GM04503 (cell line): Measurements from ENCODE around the gene PGM2.

Experiments used
- DNase-seq: peaks from one replicate; pipeline ENCODE4 v3.0.0-alpha.2; 2012; ENCODE audit warnings: low read depth

The PGM2 gene

GRCh38 chr4:37902738-37903693 lies 76.5 kb downstream of the PGM2 start:
- no peak for DNase-seq

DNA sequence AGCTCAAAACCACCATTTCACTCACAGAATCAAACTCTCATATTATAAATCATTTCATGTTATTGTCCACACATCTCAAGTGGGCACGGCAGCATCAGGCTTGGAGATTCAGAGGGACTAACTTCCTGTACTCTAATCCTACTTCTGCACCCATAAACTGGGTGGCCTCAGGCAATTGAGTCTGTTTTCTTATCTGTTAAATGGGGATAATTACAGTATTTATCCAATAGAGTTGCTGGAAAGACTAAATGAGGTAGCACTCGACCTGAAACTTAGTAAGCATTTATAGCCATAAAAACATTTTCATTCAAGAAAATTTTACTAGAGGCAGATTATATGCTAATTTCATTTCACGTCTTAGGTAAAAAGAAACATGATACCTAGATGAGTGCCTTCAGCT lies 77.4 kb downstream of the PGM2 start:
- no peak for DNase-seq

- no peak for DNase-seq
Observed at GRCh38 chr4:37904824-37905223, 78.3 kb downstream of the PGM2 start.

GRCh38 chr4:37905533-37906169 lies 79.2 kb downstream of the PGM2 start:
- no peak for DNase-seq

GRCh38 chr4:37908488-37909331 lies 82.2 kb downstream of the PGM2 start:
- DNase-seq = no peak

DNA sequence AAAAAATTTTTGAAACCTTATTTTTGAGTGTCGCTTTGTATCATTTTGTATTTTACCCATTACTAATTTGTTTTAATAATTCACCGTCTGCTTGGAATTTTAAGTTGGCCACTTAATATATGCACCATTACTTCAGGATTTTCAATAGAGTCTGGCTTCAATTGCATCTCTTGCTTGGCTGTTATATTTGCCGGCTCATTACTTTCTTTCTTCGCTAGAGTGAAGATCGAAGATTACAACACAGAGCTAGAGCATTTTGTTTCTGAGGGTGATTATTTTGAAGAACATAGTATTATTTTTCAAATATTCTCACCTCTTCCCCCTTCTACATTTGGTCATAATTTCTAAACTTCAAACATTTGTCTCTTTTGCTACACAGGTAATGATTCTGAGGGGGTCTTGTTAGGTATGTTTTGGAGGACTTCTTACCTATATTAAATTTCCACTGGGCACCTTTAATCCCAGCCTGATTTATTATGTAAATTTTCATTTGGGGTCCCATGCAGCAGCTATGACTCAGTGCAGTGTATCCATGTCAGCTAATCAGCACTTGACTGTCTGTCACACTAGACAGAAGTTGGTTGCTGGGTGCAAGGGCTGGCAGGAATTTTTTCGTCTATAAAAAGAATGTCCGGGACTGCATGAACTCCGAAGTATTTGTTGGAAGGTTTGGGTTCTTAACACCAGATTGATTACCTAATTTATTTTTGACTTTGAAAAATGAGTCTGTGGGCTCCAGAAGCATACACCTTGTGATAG lies 83.0 kb downstream of the PGM2 start:
- DNase-seq = no peak

- DNase-seq = no peak
Observed at GRCh38 chr4:37910091-37910486, 83.6 kb downstream of the PGM2 start.
